NCI-H345 treated with DMSO at 0.1 percent for 48 hours (cell line): Measurements from ENCODE around the gene FANCD2OS.
"Not testable (repeated sequence)": the region's sequence is repeated elsewhere in the genome, so short reads cannot be mapped to it uniquely, and the experiment has no call there.

ENCODE experiments used
- DNase-seq: peaks from one replicate; lab custom pipeline; 2025; ENCODE audit not compliant: unreplicated experiment; lab: John Stamatoyannopoulos, UW

FANCD2OS gene

GRCh38 chr3:10108091-10108490, at the start of gene FANCD2OS:
Gene FANCD2OS (minus strand): TSS chr3:10108255. CDS start chr3:10104774, 3,481 bp downstream.
- DNase-seq: no peak

GRCh38 chr3:10157031-10157430, 49.0 kb upstream of the FANCD2OS start:
- no peak for DNase-seq

GRCh38 chr3:10155658-10156057, 47.6 kb upstream of the FANCD2OS start:
- DNase-seq: no peak

- no peak for DNase-seq
Observed at GRCh38 chr3:10155123-10155472, 47.0 kb upstream of the FANCD2OS start.

GRCh38 chr3:10154335-10155122, 46.5 kb upstream of the FANCD2OS start:
- DNase-seq: no peak

- DNase-seq: no peak
Observed at GRCh38 chr3:10150987-10151386, 42.9 kb upstream of the FANCD2OS start.

- no peak for DNase-seq
Observed at GRCh38 chr3:10149226-10149625, 41.2 kb upstream of the FANCD2OS start.

- DNase-seq: no peak
Observed at GRCh38 chr3:10145685-10146084, 37.6 kb upstream of the FANCD2OS start.

- no peak for DNase-seq
Observed at GRCh38 chr3:10142707-10143560, 34.9 kb upstream of the FANCD2OS start.

GRCh38 chr3:10140996-10141546, 33.0 kb upstream of the FANCD2OS start:
- no peak for DNase-seq

GRCh38 chr3:10137178-10137577, 29.1 kb upstream of the FANCD2OS start:
- DNase-seq: no peak

GRCh38 chr3:10136426-10137005, 28.5 kb upstream of the FANCD2OS start:
- no peak for DNase-seq

GRCh38 chr3:10135872-10136271, 27.8 kb upstream of the FANCD2OS start:
- DNase-seq: not testable (repeated sequence)

GRCh38 chr3:10122724-10123123, 14.7 kb upstream of the FANCD2OS start:
- no peak for DNase-seq

GRCh38 chr3:10121064-10121463, 13.0 kb upstream of the FANCD2OS start:
- DNase-seq: no peak

- DNase-seq: no peak
Observed at GRCh38 chr3:10119376-10119775, 11.3 kb upstream of the FANCD2OS start.

GRCh38 chr3:10116928-10117327, 8.9 kb upstream of the FANCD2OS start:
- no peak for DNase-seq

GRCh38 chr3:10116138-10116460, 8.0 kb upstream of the FANCD2OS start:
- no peak for DNase-seq

GRCh38 chr3:10115326-10116137, 7.5 kb upstream of the FANCD2OS start, which contains the start of gene BRK1:
Gene BRK1 (plus strand): TSS chr3:10115675. CDS start chr3:10115702, 27 bp downstream.
- DNase-seq: peak; percentile 80

GRCh38 chr3:10106919-10107318, 1.1 kb downstream of the FANCD2OS start:
- no peak for DNase-seq

- no peak for DNase-seq
Observed at GRCh38 chr3:10099041-10099440, 9.0 kb downstream of the FANCD2OS start.
